Activated naive CD4-positive, alpha-beta T cell treated with anti-CD3 and anti-CD28 coated beads for 36 hours (primary cell): ENCODE measurements around the gene SIPA1L3. TPM values are rescaled to one million over a fixed set of nuclear protein-coding genes. Genes with fewer than 3 reads are reported as not detected.
"Not testable (repeated sequence)": the region's sequence is repeated elsewhere in the genome, so short reads cannot be mapped to it uniquely, and the experiment has no call there.

ENCODE experiments used
- CTCF ChIA-PET: fragments of 350-600 bp; sonication (Branson Sonifier 250); formaldehyde crosslinking; loops from one replicate; lab custom pipeline; 2021; ENCODE audit warnings: antibody characterized with exemption; lab: Charles Lee
- DNase-seq: peaks from one replicate; pipeline ENCODE4 v3.0.0-alpha.2; 2020
- H3K27ac Mint-ChIP-seq: one replicate; pipeline ENCODE4 v1.8.0; 2021; ENCODE audit warnings: mild to moderate bottlenecking, mixed read lengths
- H3K27me3 Mint-ChIP-seq: one replicate; pipeline ENCODE4 v1.8.0; 2021; ENCODE audit warnings: low read depth, mixed read lengths
- H3K36me3 Mint-ChIP-seq: one replicate; pipeline ENCODE4 v1.8.0; 2021; ENCODE audit warnings: low read depth, mixed read lengths
- H3K4me1 Mint-ChIP-seq: one replicate; pipeline ENCODE4 v1.8.0; 2021; ENCODE audit warnings: low read depth, mixed read lengths
- H3K4me3 Mint-ChIP-seq: one replicate; pipeline ENCODE4 v1.8.0; 2021; ENCODE audit warnings: mild to moderate bottlenecking, moderate library complexity, mixed read lengths
- H3K9me3 Mint-ChIP-seq: one replicate; pipeline ENCODE4 v1.8.0; 2021; ENCODE audit warnings: mixed read lengths
- intact Hi-C: fragments of 100-400 bp; cut with micrococcal nuclease; formaldehyde crosslinking; loops from one replicate; pipeline ENCODE4 v1.15.1; 2023
- total RNA-seq, 2 experiments: library from RNA; stranded (reverse); gene quantifications; one replicate each; pipeline ENCODE4 v1.2.3, GENCODE V29; 2021

SIPA1L3 gene
- total RNA-seq, 2 experiments from 2014 or later = 8.1 to 10.4 TPM

GRCh38 chr19:38223119-38223523 is 316.1 kb downstream of the SIPA1L3 start:
- peaks cover 21% of the 10 kb centered on the region for H3K4me1 Mint-ChIP-seq
- no peaks in the 10 kb centered on the region for H3K9me3 Mint-ChIP-seq
- intact Hi-C loops = loop anchor here (10.0 kb wide), 2 partner anchors 78 to 172 kb away; no protein-coding TSS in a partner anchor
- H3K36me3 Mint-ChIP-seq = no peaks in the 10 kb centered on the region
- H3K27ac Mint-ChIP-seq = no peak overlapping the region
- no peak for DNase-seq
- peak overlapping the region; percentile 68 for H3K4me3 Mint-ChIP-seq
- H3K27me3 Mint-ChIP-seq = peaks cover 70% of the 10 kb centered on the region
- CTCF ChIA-PET = no interaction called here

DNA sequence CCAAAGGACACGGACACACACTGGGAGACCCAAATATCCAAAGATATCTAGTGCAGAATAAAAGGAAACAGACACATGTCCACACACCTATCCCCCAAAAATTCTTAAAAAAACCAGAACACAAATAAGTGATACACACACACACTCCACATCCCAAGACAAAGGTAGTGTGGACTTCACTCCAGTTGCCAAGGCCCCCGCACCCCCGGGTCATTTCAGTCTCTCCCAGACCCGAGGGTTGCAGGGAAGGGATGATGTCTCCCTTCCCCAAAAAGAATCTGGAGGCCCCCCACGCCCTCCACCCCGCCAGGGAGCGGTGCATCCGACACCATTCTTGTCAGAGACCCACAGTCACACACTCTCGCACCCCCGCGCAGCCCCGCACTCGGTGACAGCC is 316.6 kb downstream of the SIPA1L3 start:
- Mint-ChIP-seq H3K4me1 (peaks cover 21% of the 10 kb centered on the region), H3K4me3 (peak overlapping the region; percentile 68), H3K27me3 (peaks cover 68% of the 10 kb centered on the region), H3K9me3 (no peaks in the 10 kb centered on the region), H3K36me3 (no peaks in the 10 kb centered on the region), H3K27ac (no peak overlapping the region)
- DNase-seq = no peak
- CTCF ChIA-PET = no interaction called here
- intact Hi-C loops = loop anchor here (10.0 kb wide), 2 partner anchors 79 to 171 kb away; no protein-coding TSS in a partner anchor

DNA sequence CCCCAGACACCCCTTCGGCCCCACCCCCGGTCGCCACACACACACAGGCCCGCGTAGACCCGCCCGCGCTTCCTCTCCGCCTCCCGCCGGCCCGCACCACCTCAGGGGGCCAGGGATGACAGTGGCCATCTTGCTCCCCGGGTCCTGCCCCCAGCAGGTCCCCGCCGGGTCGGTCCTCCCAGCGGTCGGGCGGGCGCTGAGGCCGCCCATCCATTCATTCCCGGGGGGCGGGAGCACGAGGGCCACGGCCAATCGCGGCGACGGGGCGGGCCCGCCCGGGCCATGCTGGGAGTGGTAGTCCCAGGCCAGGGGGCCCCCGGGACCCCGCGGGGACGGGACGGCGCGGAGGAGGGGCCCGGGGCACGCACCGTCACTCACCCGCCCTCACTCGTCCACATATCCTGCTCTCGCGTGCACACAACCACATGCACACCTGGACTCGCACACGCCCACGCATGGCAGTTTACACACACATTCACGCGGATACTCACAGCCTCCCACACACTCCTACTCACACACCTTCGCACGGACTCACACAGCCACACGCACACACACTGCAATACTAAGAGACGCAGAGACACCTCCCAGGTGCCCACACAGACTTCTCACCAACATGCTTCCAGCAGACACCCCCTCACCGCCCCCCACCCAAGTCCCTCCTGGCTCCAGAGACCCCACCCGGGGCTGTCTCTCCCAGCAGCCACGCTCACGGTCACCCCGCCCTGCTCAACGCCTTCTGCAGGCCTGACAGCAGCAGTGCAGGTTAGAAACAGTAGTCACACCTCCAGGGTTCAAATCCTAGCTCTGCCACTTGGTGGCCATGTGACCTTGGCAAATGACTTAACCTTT is 317.2 kb downstream of the SIPA1L3 start, which contains the start of gene DPF1:
DPF1 (minus strand) TSS at position 209 of the 849 bp plus-strand sequence; CDS start at position 129, 80 bp downstream.
- CTCF ChIA-PET = interaction anchor here (1.1 to 1.3 kb wide), 4 partner anchors 9 to 321 kb away, joined by 3 to 5 read pairs (median 4); no protein-coding TSS in a partner anchor
- Mint-ChIP-seq H3K36me3 (no peaks in the 10 kb centered on the region), H3K4me3 (peak within 1 kb of the TSS; percentile 68), H3K9me3 (no peaks in the 10 kb centered on the region), H3K27ac (no peak within 1 kb of the TSS), H3K27me3 (peaks cover 65% of the 10 kb centered on the region), H3K4me1 (peaks cover 25% of the 10 kb centered on the region)
- intact Hi-C loops = loop anchor here (10.0 kb wide), 2 partner anchors 79 to 171 kb away; no protein-coding TSS in a partner anchor
- DNase-seq = peak; percentile 51

- H3K4me1 Mint-ChIP-seq = peaks cover 25% of the 10 kb centered on the region
- not testable (repeated sequence) for H3K27ac Mint-ChIP-seq, H3K36me3 Mint-ChIP-seq, DNase-seq, H3K9me3 Mint-ChIP-seq
- H3K4me3 Mint-ChIP-seq = peak overlapping the region; percentile 68
- CTCF ChIA-PET = interaction anchor here (1.0 to 1.3 kb wide), 7 partner anchors 10 to 322 kb away, joined by 3 to 9 read pairs (median 4); partner anchors contain the start of gene CATSPERG
- intact Hi-C loops = loop anchor here (10.0 kb wide), 2 partner anchors 80 to 170 kb away; no protein-coding TSS in a partner anchor
- peaks cover 61% of the 10 kb centered on the region for H3K27me3 Mint-ChIP-seq
Observed at GRCh38 chr19:38224863-38225218, 317.8 kb downstream of the SIPA1L3 start.

DNA sequence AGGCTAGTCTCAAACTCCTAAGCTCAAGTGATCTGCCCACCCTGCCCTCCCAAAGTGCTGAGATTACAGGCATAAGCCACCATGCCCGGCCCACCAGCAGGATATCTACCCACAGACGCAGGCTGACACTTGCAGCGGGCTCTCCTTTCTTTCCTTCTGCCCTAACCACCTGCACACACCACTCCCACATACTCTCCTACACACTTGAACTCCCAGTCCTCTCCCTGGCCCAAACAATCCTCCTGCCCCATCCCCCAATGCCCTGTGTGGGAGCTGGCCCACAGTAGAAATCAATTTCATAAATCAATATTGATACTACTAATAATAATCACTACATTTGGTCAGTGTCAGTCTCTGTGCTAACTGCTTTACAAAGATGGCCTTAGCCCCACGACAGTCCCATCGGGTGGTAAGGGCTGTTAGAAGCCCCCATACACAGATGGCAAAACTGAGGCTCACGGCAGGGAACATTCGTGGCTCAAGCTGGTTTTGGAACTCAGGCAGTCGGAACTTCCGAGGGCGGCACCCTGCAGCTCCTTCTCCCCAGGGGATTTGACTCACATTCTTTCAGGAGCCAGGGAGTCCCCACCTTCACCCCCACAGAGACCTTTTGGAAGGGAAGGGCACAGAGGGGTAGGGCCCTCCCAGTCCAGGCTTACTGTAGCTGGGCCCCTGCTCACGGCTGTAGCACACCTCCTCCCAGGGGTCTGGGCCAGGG is 320.4 kb downstream of the SIPA1L3 start:
- H3K27me3 Mint-ChIP-seq = peaks cover 64% of the 10 kb centered on the region
- H3K4me3 Mint-ChIP-seq = no peak overlapping the region
- no peak for DNase-seq
- intact Hi-C loops = loop anchor here (10.0 kb wide), 2 partner anchors 83 to 167 kb away; no protein-coding TSS in a partner anchor
- no peaks in the 10 kb centered on the region for H3K9me3 Mint-ChIP-seq
- H3K27ac Mint-ChIP-seq = no peak overlapping the region
- no peaks in the 10 kb centered on the region for H3K36me3 Mint-ChIP-seq
- H3K4me1 Mint-ChIP-seq = peaks cover 27% of the 10 kb centered on the region
- CTCF ChIA-PET = interaction anchor here (0.6 to 1.3 kb wide), 5 partner anchors 17 to 325 kb away, joined by 3 to 6 read pairs (median 3); no protein-coding TSS in a partner anchor

GRCh38 chr19:38228005-38228377 is 321.0 kb downstream of the SIPA1L3 start:
- Mint-ChIP-seq H3K4me1 (peaks cover 25% of the 10 kb centered on the region), H3K27ac (no peak overlapping the region), H3K4me3 (no peak overlapping the region), H3K27me3 (peaks cover 62% of the 10 kb centered on the region), H3K36me3 (no peaks in the 10 kb centered on the region), H3K9me3 (no peaks in the 10 kb centered on the region)
- DNase-seq = no peak
- CTCF ChIA-PET = interaction anchor here (0.9 to 1.1 kb wide), 2 partner anchors 16 to 326 kb away, joined by 3 read pairs; no protein-coding TSS in a partner anchor
- intact Hi-C loops = loop anchor here (10.0 kb wide), 2 partner anchors 83 to 167 kb away; no protein-coding TSS in a partner anchor

- CTCF ChIA-PET = no interaction called here
- Mint-ChIP-seq H3K27ac (no peak overlapping the region), H3K9me3 (no peaks in the 10 kb centered on the region), H3K4me1 (peaks cover 19% of the 10 kb centered on the region), H3K36me3 (no peaks in the 10 kb centered on the region), H3K4me3 (peak overlapping the region; percentile 58), H3K27me3 (peaks cover 55% of the 10 kb centered on the region)
- intact Hi-C loops = loop anchor here (1.0 to 10.0 kb wide), 3 partner anchors 84 to 326 kb away; no protein-coding TSS in a partner anchor
- DNase-seq = no peak
Observed at GRCh38 chr19:38228491-38229439, 321.8 kb downstream of the SIPA1L3 start.

DNA sequence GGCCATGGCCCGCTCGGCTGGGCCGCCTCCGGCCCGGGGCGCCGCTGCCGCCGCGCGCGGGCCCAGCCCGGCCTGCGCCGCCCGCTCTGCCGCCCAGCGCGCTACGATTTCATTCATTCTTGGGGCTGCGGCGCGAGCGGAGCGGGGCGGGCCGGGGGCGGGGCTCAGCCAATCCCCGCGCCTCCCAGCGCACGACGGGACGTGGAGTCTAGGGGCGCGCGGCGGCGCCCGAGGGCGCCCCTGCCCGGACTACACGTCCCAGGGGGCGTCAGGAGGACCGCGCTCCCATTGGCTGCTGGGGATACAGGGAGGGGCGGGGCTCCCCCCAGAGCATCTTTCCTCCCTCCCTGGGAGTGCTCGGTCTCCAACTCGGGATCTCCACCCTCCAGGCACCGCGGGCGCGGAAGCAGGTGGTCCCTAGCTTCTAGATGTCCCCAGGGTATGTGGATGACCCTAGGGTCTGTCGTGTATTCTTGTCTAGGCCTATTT is 322.6 kb downstream of the SIPA1L3 start:
- no peaks in the 10 kb centered on the region for H3K9me3 Mint-ChIP-seq
- H3K4me3 Mint-ChIP-seq = no peak overlapping the region
- H3K27me3 Mint-ChIP-seq = peaks cover 54% of the 10 kb centered on the region
- peaks cover 15% of the 10 kb centered on the region for H3K4me1 Mint-ChIP-seq
- CTCF ChIA-PET = interaction anchor here (0.8 kb wide), 1 partner anchor 26 kb away, joined by 3 read pairs; the partner anchor contains the start of gene PPP1R14A
- no peak overlapping the region for H3K27ac Mint-ChIP-seq
- peak; percentile 71 for DNase-seq
- intact Hi-C loops = loop anchor here (1.0 to 10.0 kb wide), 4 partner anchors 85 to 327 kb away; no protein-coding TSS in a partner anchor
- no peaks in the 10 kb centered on the region for H3K36me3 Mint-ChIP-seq

DNA sequence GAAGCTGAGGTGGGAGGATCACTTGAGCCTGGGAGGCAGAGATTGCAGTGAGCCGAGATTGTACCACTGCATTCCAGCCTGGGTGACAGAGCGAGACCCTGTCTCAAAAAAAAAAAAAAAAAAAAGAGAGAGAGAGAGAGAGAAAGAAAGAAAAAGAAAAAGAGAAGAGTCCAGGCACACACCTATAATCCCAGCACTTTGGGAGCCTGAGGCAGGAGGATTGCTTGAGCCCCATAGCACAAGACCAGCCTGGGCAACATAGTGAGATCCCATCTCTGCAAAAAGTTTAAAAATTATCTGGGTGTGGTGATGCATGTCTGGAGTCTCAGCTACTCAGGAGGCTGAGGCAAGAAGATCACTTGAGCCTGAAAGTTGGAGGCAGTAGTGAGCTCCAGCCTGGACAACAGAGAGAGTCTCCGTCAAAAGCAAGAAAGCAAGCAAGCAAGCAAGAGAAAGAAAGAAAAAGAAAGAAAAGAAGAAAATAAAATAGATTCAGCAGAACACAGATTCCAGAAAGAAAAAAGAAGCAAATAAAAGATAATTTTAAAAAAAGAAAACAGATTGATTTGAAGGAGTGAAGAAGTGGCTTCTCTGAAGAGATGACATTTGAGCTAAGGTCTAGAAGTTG is 323.6 kb downstream of the SIPA1L3 start:
- not testable (repeated sequence) for H3K27ac Mint-ChIP-seq, H3K9me3 Mint-ChIP-seq, DNase-seq, H3K36me3 Mint-ChIP-seq, H3K4me3 Mint-ChIP-seq
- H3K4me1 Mint-ChIP-seq = peaks cover 13% of the 10 kb centered on the region
- H3K27me3 Mint-ChIP-seq = peaks cover 47% of the 10 kb centered on the region
- CTCF ChIA-PET = interaction anchor here (0.6 to 1.3 kb wide), 5 partner anchors 12 to 329 kb away, joined by 3 read pairs; partner anchors contain the start of genes PPP1R14A and PSMD8
- intact Hi-C loops = loop anchor here (1.0 kb wide), 1 partner anchor 106 kb away; no protein-coding TSS in a partner anchor

DNA sequence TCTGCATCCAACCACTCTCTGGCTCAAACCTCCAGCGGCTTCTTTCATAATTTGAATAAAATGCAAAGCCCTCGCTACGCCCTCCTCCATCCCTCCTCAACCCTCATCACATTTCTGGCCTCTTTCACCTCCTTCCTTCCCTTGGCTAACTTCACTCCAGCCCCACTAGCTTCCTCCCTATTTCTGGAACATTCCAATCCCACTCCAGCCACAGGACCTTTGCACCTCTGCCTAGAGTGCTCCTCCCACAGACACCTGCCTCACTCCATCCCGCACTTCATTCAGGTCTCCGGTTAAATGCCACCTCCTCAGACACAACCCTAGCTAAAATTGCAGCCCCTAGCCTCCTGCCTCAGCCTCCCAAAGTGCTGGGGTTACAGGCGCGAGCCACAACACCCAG is 324.9 kb downstream of the SIPA1L3 start:
- CTCF ChIA-PET = interaction anchor here (1.2 to 1.3 kb wide), 2 partner anchors 211 to 329 kb away, joined by 3 to 5 read pairs; no protein-coding TSS in a partner anchor
- Mint-ChIP-seq H3K27ac (no peak overlapping the region), H3K27me3 (peaks cover 40% of the 10 kb centered on the region), H3K4me1 (peaks cover 13% of the 10 kb centered on the region), H3K4me3 (no peak overlapping the region), H3K36me3 (no peaks in the 10 kb centered on the region), H3K9me3 (no peaks in the 10 kb centered on the region)
- no peak for DNase-seq
- intact Hi-C loops = no loop called here
